H1 (cell line): ENCODE data around the gene OR9G4. TPM values are rescaled to one million over a fixed set of nuclear protein-coding genes. Genes with fewer than 3 reads are reported as not detected.

Experiments
- CTCF ChIP-seq, 3 experiments: IDR thresholded peaks; 1 replicate in 2 of 3; 2 replicates in 1 of 3; pipeline versions ENCODE4 v1.5.1 to v1.6.1; 2011; ENCODE audit warnings: low read length in 3 of 3, mild to moderate bottlenecking in 3 of 3, inconsistent platforms in 2 of 3, low read depth in 1 of 3, moderate library complexity in 1 of 3; ENCODE audit not compliant: insufficient read depth in 1 of 3; ENCODE audit errors: control extremely low read depth in 1 of 3
- EZH2 ChIP-seq: fragments of 200-600 bp; sonication (generic); IDR thresholded peaks from 2 replicates; pipeline ENCODE4 v1.7.1; 2012; ENCODE audit warnings: low read depth, mild to moderate bottlenecking, moderate library complexity, low read length, inconsistent platforms; ENCODE audit not compliant: severe bottlenecking
- polyA plus RNA-seq, 7 experiments: library from polyadenylated mRNA; depleted of rRNA in 3 of 7; stranded (reverse) in 5 of 7; unstranded in 2 of 7; fragments of >200 nt in 5 of 7; fragments of 200-250 nt in 2 of 7; gene quantifications; 1 replicate in 5 of 7; 2 replicates in 1 of 7; 4 replicates in 1 of 7; pipeline versions ENCODE4 v1.2.1 to v1.2.3, GENCODE V29; 2011 to 2013; ENCODE audit warnings: missing spikeins in 2 of 7, mixed read lengths in 2 of 7
- total RNA-seq: library from RNA; stranded (reverse); fragmentation: NEBNext Ultra II Directional; extraction: Animal tissue kit (Norgen Biotek cat#: 25700); gene quantifications from 2 replicates; pipeline ENCODE4 v1.2.1, GENCODE V29; 2021
- TF ChIP-seq, protein P1 (sequence below): fragments of 300-600 bp; sonication (generic); IDR thresholded peaks from 2 replicates; pipeline ENCODE4 v1.7.1; 2012; ENCODE audit warnings: low read length, moderate library complexity, mild to moderate bottlenecking, inconsistent platforms; ENCODE audit not compliant: insufficient replicate concordance

OR9G4 gene
- total and polyA plus RNA-seq, 2 of the 8 experiments (the other 6 are each of a cell fraction or from before 2014, with no cell fraction given), result not detected

DNA sequence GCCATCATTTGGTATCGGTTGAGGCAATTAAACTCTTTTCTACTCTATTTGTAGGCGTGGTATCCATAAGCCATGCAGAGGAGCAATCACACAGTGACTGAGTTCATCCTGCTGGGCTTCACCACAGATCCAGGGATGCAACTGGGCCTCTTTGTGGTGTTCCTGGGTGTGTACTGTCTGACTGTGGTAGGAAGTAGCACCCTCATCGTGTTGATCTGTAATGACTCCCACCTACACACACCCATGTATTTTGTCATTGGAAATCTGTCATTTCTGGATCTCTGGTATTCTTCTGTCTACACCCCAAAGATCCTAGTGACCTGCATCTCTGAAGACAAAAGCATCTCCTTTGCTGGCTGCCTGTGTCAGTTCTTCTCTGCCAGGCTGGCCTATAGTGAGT is 8.4 kb downstream of the OR9G4 start (continued):
- TF ChIP-seq EZH2 (no peak), CTCF (IDR thresholded peaks at IDR 0.05; ENCODE audit: control extremely low read depth in 1 of 3, insufficient read depth in 1 of 3, low read depth in 1 of 3, low read length in 3 of 3) (no peak)
- TF ChIP-seq, protein P1, sequence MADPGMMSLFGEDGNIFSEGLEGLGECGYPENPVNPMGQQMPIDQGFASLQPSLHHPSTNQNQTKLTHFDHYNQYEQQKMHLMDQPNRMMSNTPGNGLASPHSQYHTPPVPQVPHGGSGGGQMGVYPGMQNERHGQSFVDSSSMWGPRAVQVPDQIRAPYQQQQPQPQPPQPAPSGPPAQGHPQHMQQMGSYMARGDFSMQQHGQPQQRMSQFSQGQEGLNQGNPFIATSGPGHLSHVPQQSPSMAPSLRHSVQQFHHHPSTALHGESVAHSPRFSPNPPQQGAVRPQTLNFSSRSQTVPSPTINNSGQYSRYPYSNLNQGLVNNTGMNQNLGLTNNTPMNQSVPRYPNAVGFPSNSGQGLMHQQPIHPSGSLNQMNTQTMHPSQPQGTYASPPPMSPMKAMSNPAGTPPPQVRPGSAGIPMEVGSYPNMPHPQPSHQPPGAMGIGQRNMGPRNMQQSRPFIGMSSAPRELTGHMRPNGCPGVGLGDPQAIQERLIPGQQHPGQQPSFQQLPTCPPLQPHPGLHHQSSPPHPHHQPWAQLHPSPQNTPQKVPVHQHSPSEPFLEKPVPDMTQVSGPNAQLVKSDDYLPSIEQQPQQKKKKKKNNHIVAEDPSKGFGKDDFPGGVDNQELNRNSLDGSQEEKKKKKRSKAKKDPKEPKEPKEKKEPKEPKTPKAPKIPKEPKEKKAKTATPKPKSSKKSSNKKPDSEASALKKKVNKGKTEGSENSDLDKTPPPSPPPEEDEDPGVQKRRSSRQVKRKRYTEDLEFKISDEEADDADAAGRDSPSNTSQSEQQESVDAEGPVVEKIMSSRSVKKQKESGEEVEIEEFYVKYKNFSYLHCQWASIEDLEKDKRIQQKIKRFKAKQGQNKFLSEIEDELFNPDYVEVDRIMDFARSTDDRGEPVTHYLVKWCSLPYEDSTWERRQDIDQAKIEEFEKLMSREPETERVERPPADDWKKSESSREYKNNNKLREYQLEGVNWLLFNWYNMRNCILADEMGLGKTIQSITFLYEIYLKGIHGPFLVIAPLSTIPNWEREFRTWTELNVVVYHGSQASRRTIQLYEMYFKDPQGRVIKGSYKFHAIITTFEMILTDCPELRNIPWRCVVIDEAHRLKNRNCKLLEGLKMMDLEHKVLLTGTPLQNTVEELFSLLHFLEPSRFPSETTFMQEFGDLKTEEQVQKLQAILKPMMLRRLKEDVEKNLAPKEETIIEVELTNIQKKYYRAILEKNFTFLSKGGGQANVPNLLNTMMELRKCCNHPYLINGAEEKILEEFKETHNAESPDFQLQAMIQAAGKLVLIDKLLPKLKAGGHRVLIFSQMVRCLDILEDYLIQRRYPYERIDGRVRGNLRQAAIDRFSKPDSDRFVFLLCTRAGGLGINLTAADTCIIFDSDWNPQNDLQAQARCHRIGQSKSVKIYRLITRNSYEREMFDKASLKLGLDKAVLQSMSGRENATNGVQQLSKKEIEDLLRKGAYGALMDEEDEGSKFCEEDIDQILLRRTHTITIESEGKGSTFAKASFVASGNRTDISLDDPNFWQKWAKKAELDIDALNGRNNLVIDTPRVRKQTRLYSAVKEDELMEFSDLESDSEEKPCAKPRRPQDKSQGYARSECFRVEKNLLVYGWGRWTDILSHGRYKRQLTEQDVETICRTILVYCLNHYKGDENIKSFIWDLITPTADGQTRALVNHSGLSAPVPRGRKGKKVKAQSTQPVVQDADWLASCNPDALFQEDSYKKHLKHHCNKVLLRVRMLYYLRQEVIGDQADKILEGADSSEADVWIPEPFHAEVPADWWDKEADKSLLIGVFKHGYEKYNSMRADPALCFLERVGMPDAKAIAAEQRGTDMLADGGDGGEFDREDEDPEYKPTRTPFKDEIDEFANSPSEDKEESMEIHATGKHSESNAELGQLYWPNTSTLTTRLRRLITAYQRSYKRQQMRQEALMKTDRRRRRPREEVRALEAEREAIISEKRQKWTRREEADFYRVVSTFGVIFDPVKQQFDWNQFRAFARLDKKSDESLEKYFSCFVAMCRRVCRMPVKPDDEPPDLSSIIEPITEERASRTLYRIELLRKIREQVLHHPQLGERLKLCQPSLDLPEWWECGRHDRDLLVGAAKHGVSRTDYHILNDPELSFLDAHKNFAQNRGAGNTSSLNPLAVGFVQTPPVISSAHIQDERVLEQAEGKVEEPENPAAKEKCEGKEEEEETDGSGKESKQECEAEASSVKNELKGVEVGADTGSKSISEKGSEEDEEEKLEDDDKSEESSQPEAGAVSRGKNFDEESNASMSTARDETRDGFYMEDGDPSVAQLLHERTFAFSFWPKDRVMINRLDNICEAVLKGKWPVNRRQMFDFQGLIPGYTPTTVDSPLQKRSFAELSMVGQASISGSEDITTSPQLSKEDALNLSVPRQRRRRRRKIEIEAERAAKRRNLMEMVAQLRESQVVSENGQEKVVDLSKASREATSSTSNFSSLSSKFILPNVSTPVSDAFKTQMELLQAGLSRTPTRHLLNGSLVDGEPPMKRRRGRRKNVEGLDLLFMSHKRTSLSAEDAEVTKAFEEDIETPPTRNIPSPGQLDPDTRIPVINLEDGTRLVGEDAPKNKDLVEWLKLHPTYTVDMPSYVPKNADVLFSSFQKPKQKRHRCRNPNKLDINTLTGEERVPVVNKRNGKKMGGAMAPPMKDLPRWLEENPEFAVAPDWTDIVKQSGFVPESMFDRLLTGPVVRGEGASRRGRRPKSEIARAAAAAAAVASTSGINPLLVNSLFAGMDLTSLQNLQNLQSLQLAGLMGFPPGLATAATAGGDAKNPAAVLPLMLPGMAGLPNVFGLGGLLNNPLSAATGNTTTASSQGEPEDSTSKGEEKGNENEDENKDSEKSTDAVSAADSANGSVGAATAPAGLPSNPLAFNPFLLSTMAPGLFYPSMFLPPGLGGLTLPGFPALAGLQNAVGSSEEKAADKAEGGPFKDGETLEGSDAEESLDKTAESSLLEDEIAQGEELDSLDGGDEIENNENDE, result no peak
